ENCODE measurements around the gene CDHR4.

CDHR4 gene

GRCh38 chr3:49775538-49775937 lies 24.1 kb downstream of the CDHR4 start:
- no peak for TF ChIP-seq FOXP2 (optimal IDR thresholded peaks at IDR 0.05; ENCODE audit: borderline replicate concordance, extremely low read depth, extremely low read length, insufficient read depth)
- TF ChIP-seq SIN3A (IDR thresholded peaks at IDR 0.05; ENCODE audit: borderline replicate concordance, insufficient read depth, low read length): no peak
- TF ChIP-seq REST (IDR thresholded peaks at IDR 0.05; ENCODE audit: insufficient read depth in 1 of 2, low read depth in 2 of 2, low read length in 2 of 2): no peak
- TF ChIP-seq POLR2AphosphoS5 (IDR thresholded peaks at IDR 0.05; ENCODE audit: low read depth, low read length): no peak
- TF ChIP-seq TAF1 (IDR thresholded peaks at IDR 0.05; ENCODE audit: borderline replicate concordance, insufficient read depth, low read length): no peak

- TF ChIP-seq SIN3A (IDR thresholded peaks at IDR 0.05; ENCODE audit: borderline replicate concordance, insufficient read depth, low read length) (no peak), POLR2AphosphoS5 (IDR thresholded peaks at IDR 0.05; ENCODE audit: low read depth, low read length) (no peak), TAF1 (IDR thresholded peaks at IDR 0.05; ENCODE audit: borderline replicate concordance, insufficient read depth, low read length) (no peak), FOXP2 (optimal IDR thresholded peaks at IDR 0.05; ENCODE audit: borderline replicate concordance, extremely low read depth, extremely low read length, insufficient read depth) (no peak), REST (IDR thresholded peaks at IDR 0.05; ENCODE audit: insufficient read depth in 1 of 2, low read depth in 2 of 2, low read length in 2 of 2) (no peak)
These were observed 27.0 kb downstream of the CDHR4 start for GRCh38 chr3:49772703-49773102.

GRCh38 chr3:49771340-49771938 lies 28.2 kb downstream of the CDHR4 start:
- TF ChIP-seq TAF1 (IDR thresholded peaks at IDR 0.05; ENCODE audit: borderline replicate concordance, insufficient read depth, low read length) (no peak), SIN3A (IDR thresholded peaks at IDR 0.05; ENCODE audit: borderline replicate concordance, insufficient read depth, low read length) (no peak), REST (IDR thresholded peaks at IDR 0.05; ENCODE audit: insufficient read depth in 1 of 2, low read depth in 2 of 2, low read length in 2 of 2) (no peak), POLR2AphosphoS5 (IDR thresholded peaks at IDR 0.05; ENCODE audit: low read depth, low read length) (no peak), FOXP2 (optimal IDR thresholded peaks at IDR 0.05; ENCODE audit: borderline replicate concordance, extremely low read depth, extremely low read length, insufficient read depth) (no peak)

GRCh38 chr3:49769926-49770325 lies 29.7 kb downstream of the CDHR4 start:
- no peak for TF ChIP-seq FOXP2 (optimal IDR thresholded peaks at IDR 0.05; ENCODE audit: borderline replicate concordance, extremely low read depth, extremely low read length, insufficient read depth)
- TF ChIP-seq SIN3A (IDR thresholded peaks at IDR 0.05; ENCODE audit: borderline replicate concordance, insufficient read depth, low read length): no peak
- no peak for TF ChIP-seq TAF1 (IDR thresholded peaks at IDR 0.05; ENCODE audit: borderline replicate concordance, insufficient read depth, low read length)
- TF ChIP-seq REST (IDR thresholded peaks at IDR 0.05; ENCODE audit: insufficient read depth in 1 of 2, low read depth in 2 of 2, low read length in 2 of 2): no peak
- no peak for TF ChIP-seq POLR2AphosphoS5 (IDR thresholded peaks at IDR 0.05; ENCODE audit: low read depth, low read length)
